GM19043 (cell line): ENCODE data around the gene PTPRS.

Source experiments
- ATAC-seq: cut with Tn5 transposase; IDR thresholded peaks from one replicate; pipeline ENCODE4 v1.9.1; 2021; ENCODE audit warnings: low read depth; ENCODE audit not compliant: unreplicated experiment

PTPRS gene

GRCh38 chr19:5312058-5312457 is 28.6 kb downstream of the PTPRS start:
- ATAC-seq: no peak

GRCh38 chr19:5309438-5310204 is 31.0 kb downstream of the PTPRS start:
- no peak for ATAC-seq

- ATAC-seq: no peak
Measured at GRCh38 chr19:5308451-5309437, 31.9 kb downstream of the PTPRS start.

- ATAC-seq: no peak
Measured at GRCh38 chr19:5307655-5308054, 33.0 kb downstream of the PTPRS start.

GRCh38 chr19:5305163-5305562 is 35.4 kb downstream of the PTPRS start:
- no peak for ATAC-seq

GRCh38 chr19:5304486-5304885 is 36.1 kb downstream of the PTPRS start:
- no peak for ATAC-seq

- no peak for ATAC-seq
Measured at GRCh38 chr19:5303208-5303607, 37.4 kb downstream of the PTPRS start.

GRCh38 chr19:5302396-5302795 is 38.2 kb downstream of the PTPRS start:
- ATAC-seq: no peak

GRCh38 chr19:5299137-5299536 is 41.5 kb downstream of the PTPRS start:
- ATAC-seq: no peak

- ATAC-seq: no peak
Measured at GRCh38 chr19:5298471-5298901, 42.1 kb downstream of the PTPRS start.

GRCh38 chr19:5297272-5297669 is 43.3 kb downstream of the PTPRS start:
- ATAC-seq: no peak

- no peak for ATAC-seq
Measured at GRCh38 chr19:5296457-5297271, 43.9 kb downstream of the PTPRS start.

- ATAC-seq: no peak
Measured at GRCh38 chr19:5296021-5296420, 44.6 kb downstream of the PTPRS start.

GRCh38 chr19:5294403-5295160 is 46.0 kb downstream of the PTPRS start:
- no peak for ATAC-seq

- no peak for ATAC-seq
Measured at GRCh38 chr19:5293612-5294378, 46.8 kb downstream of the PTPRS start.

- no peak for ATAC-seq
Measured at GRCh38 chr19:5292822-5293611, 47.6 kb downstream of the PTPRS start.

- ATAC-seq: no peak
Measured at GRCh38 chr19:5292453-5292821, 48.2 kb downstream of the PTPRS start.

GRCh38 chr19:5291588-5292193 is 48.9 kb downstream of the PTPRS start:
- ATAC-seq: no peak
